ENCODE measurements around the gene SPCS2.

GRCh38 chr11:75023446-75024067 is 74.5 kb downstream of the SPCS2 start:
- TF ChIP-seq EZH2phosphoT487 (IDR thresholded peaks at IDR 0.05; ENCODE audit: insufficient read depth, low read depth) (no peak), EZH2 (IDR thresholded peaks at IDR 0.05; ENCODE audit: insufficient read depth, poor library complexity, severe bottlenecking) (no peak)
